Astrocyte of the hippocampus (primary cell): ENCODE measurements around the gene RAD51B.

Source experiments
- DNase-seq: peaks from one replicate; pipeline ENCODE4 v3.0.0; 2011; ENCODE audit warnings: low read depth, low spot score

RAD51B gene

GRCh38 chr14:67833403-67833802, 13.8 kb downstream of the RAD51B start:
- DNase-seq: no peak

- no peak for DNase-seq
Observed at GRCh38 chr14:67835596-67835995, 16.0 kb downstream of the RAD51B start.

- DNase-seq: peak; percentile 85
Observed at GRCh38 chr14:67837011-67837624, 17.5 kb downstream of the RAD51B start.

GRCh38 chr14:67846029-67846610, 26.5 kb downstream of the RAD51B start:
- DNase-seq: no peak

- no peak for DNase-seq
Observed at GRCh38 chr14:67850066-67850830, 30.7 kb downstream of the RAD51B start.

GRCh38 chr14:67851785-67852410, 32.3 kb downstream of the RAD51B start:
- DNase-seq: no peak

GRCh38 chr14:67852926-67853604, 33.5 kb downstream of the RAD51B start:
- no peak for DNase-seq

- no peak for DNase-seq
Observed at GRCh38 chr14:67853715-67854114, 34.1 kb downstream of the RAD51B start.

GRCh38 chr14:67856827-67857226, 37.2 kb downstream of the RAD51B start:
- DNase-seq: peak; percentile 79

- DNase-seq: peak; percentile 19
Observed at GRCh38 chr14:67857778-67858350, 38.3 kb downstream of the RAD51B start.

GRCh38 chr14:67859169-67859749, 39.7 kb downstream of the RAD51B start:
- DNase-seq: no peak

- no peak for DNase-seq
Observed at GRCh38 chr14:67863223-67863622, 43.6 kb downstream of the RAD51B start.

GRCh38 chr14:67875175-67876006, 55.8 kb downstream of the RAD51B start:
- no peak for DNase-seq

- DNase-seq: no peak
Observed at GRCh38 chr14:67879026-67879425, 59.4 kb downstream of the RAD51B start.

- no peak for DNase-seq
Observed at GRCh38 chr14:67881225-67881624, 61.6 kb downstream of the RAD51B start.

GRCh38 chr14:67882986-67883555, 63.5 kb downstream of the RAD51B start:
- no peak for DNase-seq

GRCh38 chr14:67883717-67884116, 64.1 kb downstream of the RAD51B start:
- DNase-seq: peak; percentile 7

- DNase-seq: no peak
Observed at GRCh38 chr14:67886191-67886590, 66.6 kb downstream of the RAD51B start.

GRCh38 chr14:67887478-67887877, 67.9 kb downstream of the RAD51B start:
- DNase-seq: no peak

- no peak for DNase-seq
Observed at GRCh38 chr14:67889455-67889854, 69.9 kb downstream of the RAD51B start.
